ENCODE data around the gene KRTAP9-2. TPM values are rescaled to one million over a fixed set of nuclear protein-coding genes. Genes with fewer than 3 reads are reported as not detected.

Gene KRTAP9-2
- total RNA-seq, 1 experiment from 2014 or later, result not detected

- H2AFZ ChIP-seq (ENCODE audit: low read depth, low read length, poor library complexity, severe bottlenecking), result peak within 1 kb of the TSS; percentile 24
- CTCF ChIA-PET, result no interaction called here
- H4K20me1 ChIP-seq (ENCODE audit: insufficient read depth), result no peaks in the 10 kb centered on the region
- intact Hi-C loops (cut with micrococcal nuclease), result no loop called here
- no peak for DNase-seq (ENCODE audit: low read depth, low spot score)
- RAD21 ChIA-PET (ENCODE audit: low non-redundant PET in 1 of 2, low total read pairs in 2 of 2, uncharacterized antibody in 2 of 2, unreplicated experiment in 2 of 2), result no interaction called here
- H3K4me3 ChIP-seq (replicated peaks in 1 of 2; ENCODE audit: low read depth in 1 of 2, low read length in 2 of 2), result no peak within 1 kb of the TSS
- no peaks in the 10 kb centered on the region for H3K9me2 ChIP-seq (ENCODE audit: insufficient read depth)
- TF ChIP-seq TCF7L2 (IDR thresholded peaks at IDR 0.05; ENCODE audit: borderline replicate concordance, extremely low read depth, insufficient read depth, insufficient read length) (no peak), ZFX (IDR thresholded peaks at IDR 0.05) (no peak), CTCF (IDR thresholded peaks at IDR 0.05 in 2 of 3, conservative IDR thresholded peaks at IDR 0.05 in 1 of 3; ENCODE audit: borderline replicate concordance in 1 of 3, insufficient read depth in 1 of 3, low read depth in 2 of 3, low read length in 2 of 3) (no peak), POLR2A (IDR thresholded peaks at IDR 0.05; ENCODE audit: borderline replicate concordance, extremely low read depth, insufficient read depth, insufficient read length) (no peak), EZH2phosphoT487 (IDR thresholded peaks at IDR 0.05; ENCODE audit: borderline replicate concordance) (no peak), ELF1 (IDR thresholded peaks at IDR 0.05; ENCODE audit: borderline replicate concordance, low read depth) (no peak), JUND (IDR thresholded peaks at IDR 0.05) (no peak), SP1 (IDR thresholded peaks at IDR 0.05; ENCODE audit: low read depth) (no peak), POLR2AphosphoS5 (IDR thresholded peaks at IDR 0.05; ENCODE audit: low read depth, low read length) (no peak), RAD21 (IDR thresholded peaks at IDR 0.05; ENCODE audit: low read depth) (no peak), CBX3 (IDR thresholded peaks at IDR 0.05; ENCODE audit: low read depth) (no peak), ZBTB33 (IDR thresholded peaks at IDR 0.05; ENCODE audit: extremely low read depth, insufficient replicate concordance, low read length) (no peak), EZH2 (IDR thresholded peaks at IDR 0.05) (no peak), MAX (IDR thresholded peaks at IDR 0.05) (no peak), ATF3 (IDR thresholded peaks at IDR 0.05) (no peak), EGR1 (IDR thresholded peaks at IDR 0.05; ENCODE audit: low read depth) (no peak)
- no TSS peak for BruUV-seq (replicated peaks)
- POLR2A ChIA-PET, result interaction anchor here (0.6 kb wide), 1 partner anchor 280 kb away, joined by 5 read pairs; no protein-coding TSS in a partner anchor
- no peak within 1 kb of the TSS for H3K9ac ChIP-seq (ENCODE audit: low read length)
- H3K79me2 ChIP-seq (ENCODE audit: insufficient read depth, low read length), result no peaks in the 10 kb centered on the region
- ATAC-seq, result no peak
- no peak within 1 kb of the TSS for H3K4me2 ChIP-seq (ENCODE audit: low read length)
- H3K4me1 ChIP-seq (ENCODE audit: control insufficient read depth in 1 of 2, insufficient read depth in 2 of 2, low read length in 2 of 2), result peaks cover 0 to 10% of the 10 kb centered on the region in 2 experiments; a peak in 1 of 4 replicates
- no peaks in the 10 kb centered on the region for H3K27me3 ChIP-seq (ENCODE audit: insufficient read depth, low read length)
- no peaks in the 10 kb centered on the region for H3K9me3 ChIP-seq (ENCODE audit: control insufficient read depth in 1 of 2, insufficient read depth in 1 of 2, low read depth in 1 of 2, low read length in 2 of 2)
- no peaks in the 10 kb centered on the region for H3K36me3 ChIP-seq (ENCODE audit: control insufficient read depth in 1 of 2, insufficient read depth in 2 of 2, low read length in 2 of 2)
- H3K27ac ChIP-seq (ENCODE audit: low read depth, low read length), result no peak within 1 kb of the TSS
Measured at GRCh38 chr17:41184480-41184961, 41.9 kb upstream of the KRTAP9-2 start, which contains the start of gene KRTAP4-1. Gene KRTAP4-1, minus strand, starts transcription at chr17:41184911. Its CDS starts 57 bp downstream, at chr17:41184854.

All from HCT116 (cell line).